BLaER1 treated with 17β-estradiol and CSF1 and Interleukin-3, amounts not matched to agents 10 nM and 100 nM (cell line): ENCODE results near the gene FAM47E.
"Not testable (repeated sequence)": the region's sequence is repeated elsewhere in the genome, so short reads cannot be mapped to it uniquely, and the experiment has no call there.

Experiments
- H3K27ac ChIP-seq, 11 experiments: shearing (Covaris generic); formaldehyde crosslinking; 2 replicates each; pipeline ENCODE4 v1.8.1; 2022
- H3K27me3 ChIP-seq, 11 experiments: shearing (Covaris generic); formaldehyde crosslinking; 2 replicates each; pipeline ENCODE4 v1.8.1; 2022
- H3K36me3 ChIP-seq, 11 experiments: shearing (Covaris generic); formaldehyde crosslinking; 2 replicates each; pipeline ENCODE4 v1.8.1; 2022
- H3K4me1 ChIP-seq, 10 experiments: shearing (Covaris generic); formaldehyde crosslinking; 2 replicates each; pipeline ENCODE4 v1.8.1; 2022
- H3K4me2 ChIP-seq, 11 experiments: shearing (Covaris generic); formaldehyde crosslinking; 2 replicates each; pipeline ENCODE4 v1.8.1; 2022
- H3K4me3 ChIP-seq, 10 experiments: shearing (Covaris generic); formaldehyde crosslinking; 2 replicates each; pipeline ENCODE4 v1.8.1; 2022
- H3K9ac ChIP-seq, 11 experiments: shearing (Covaris generic); formaldehyde crosslinking; 2 replicates each; pipeline ENCODE4 v1.8.1; 2022
- H3K9me3 ChIP-seq, 11 experiments: shearing (Covaris generic); formaldehyde crosslinking; replicated peaks in 1 of 11; 2 replicates each; pipeline ENCODE4 v1.8.1; 2022
- H4K20me1 ChIP-seq, 11 experiments: shearing (Covaris generic); formaldehyde crosslinking; 2 replicates each; pipeline ENCODE4 v1.8.1; 2022
- Cebpa-rat ChIP-seq, 11 experiments: shearing (Covaris generic); IDR thresholded peaks; 2 replicates each; pipeline ENCODE4 v1.8.1; 2022

The FAM47E gene

DNA sequence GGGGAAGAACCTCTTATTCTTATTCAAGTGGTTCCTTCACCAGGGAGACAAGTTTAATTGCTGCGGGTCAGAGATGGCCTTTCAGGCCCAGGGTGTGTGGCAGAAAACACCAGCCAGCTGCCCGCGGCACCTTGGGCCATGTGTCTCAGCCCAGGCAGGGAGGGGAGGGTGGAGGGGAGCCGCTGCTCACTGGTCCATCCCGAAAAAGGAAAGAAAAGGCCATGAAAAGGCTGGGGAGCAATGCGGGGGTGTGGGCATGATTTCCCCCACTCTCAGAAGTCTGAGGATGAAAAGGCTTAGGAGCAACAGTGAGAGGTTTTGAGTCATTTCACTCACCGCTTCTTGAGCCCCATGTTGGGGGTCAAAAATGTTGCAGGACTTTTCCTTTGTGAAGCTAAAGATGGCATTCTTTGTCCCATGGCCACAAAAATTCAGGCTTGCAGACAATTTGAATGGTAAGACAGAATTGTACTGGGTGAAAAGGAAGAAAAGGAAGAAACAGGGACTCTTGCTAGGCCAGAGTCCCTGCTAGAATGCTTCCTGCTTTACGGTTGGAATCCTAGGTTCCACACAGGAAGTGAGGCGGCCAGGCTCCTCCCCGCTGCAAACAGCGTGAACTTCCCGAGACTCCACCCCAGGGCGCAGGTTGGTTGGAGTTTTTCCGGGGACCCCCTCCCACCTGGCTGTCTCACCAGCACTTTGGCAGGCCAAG is 17.4 kb upstream of the FAM47E start:
- H3K4me1 ChIP-seq = no peaks in the 10 kb centered on the region
- no peaks in the 10 kb centered on the region for H3K36me3 ChIP-seq
- TF ChIP-seq Cebpa-rat (IDR thresholded peaks at IDR 0.05) = no peak
- H3K4me3 ChIP-seq = no peak overlapping the region
- peaks cover 0 to 21% (median 9%) of the 10 kb centered on the region in 11 experiments; a peak in 10 of 22 replicates for H3K9me3 ChIP-seq
- H3K27me3 ChIP-seq = no peaks in the 10 kb centered on the region
- H4K20me1 ChIP-seq = no peaks in the 10 kb centered on the region
- no peak overlapping the region for H3K4me2 ChIP-seq
- no peak overlapping the region for H3K9ac ChIP-seq
- H3K27ac ChIP-seq = no peak overlapping the region

DNA sequence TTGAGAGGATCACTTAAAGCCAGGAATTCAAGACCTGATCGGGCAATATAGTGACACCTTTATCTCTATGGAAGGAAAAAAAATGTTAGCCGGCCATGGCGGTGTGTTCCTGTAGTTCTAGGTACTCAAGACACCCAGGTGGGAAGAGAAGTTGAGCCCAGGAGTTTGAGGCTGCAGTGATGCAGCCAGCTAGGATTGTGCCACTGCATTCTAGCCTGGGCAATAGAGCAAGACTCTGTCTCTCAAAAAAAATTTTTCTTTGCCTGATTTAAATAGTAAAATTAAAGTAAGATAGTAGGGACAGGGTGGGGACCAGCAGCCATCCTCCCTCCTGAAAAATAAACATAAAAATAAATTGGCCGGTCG is 16.9 kb upstream of the FAM47E start:
- no peak overlapping the region for H3K4me2 ChIP-seq
- peaks cover 1 to 21% (median 11%) of the 10 kb centered on the region in 11 experiments; a peak in 21 of 22 replicates for H3K9me3 ChIP-seq
- TF ChIP-seq Cebpa-rat (IDR thresholded peaks at IDR 0.05) = no peak
- H3K9ac ChIP-seq = no peak overlapping the region
- H3K36me3 ChIP-seq = no peaks in the 10 kb centered on the region
- H3K27ac ChIP-seq = no peak overlapping the region
- no peaks in the 10 kb centered on the region for H3K27me3 ChIP-seq
- no peaks in the 10 kb centered on the region for H3K4me1 ChIP-seq
- no peaks in the 10 kb centered on the region for H4K20me1 ChIP-seq
- no peak overlapping the region for H3K4me3 ChIP-seq

DNA sequence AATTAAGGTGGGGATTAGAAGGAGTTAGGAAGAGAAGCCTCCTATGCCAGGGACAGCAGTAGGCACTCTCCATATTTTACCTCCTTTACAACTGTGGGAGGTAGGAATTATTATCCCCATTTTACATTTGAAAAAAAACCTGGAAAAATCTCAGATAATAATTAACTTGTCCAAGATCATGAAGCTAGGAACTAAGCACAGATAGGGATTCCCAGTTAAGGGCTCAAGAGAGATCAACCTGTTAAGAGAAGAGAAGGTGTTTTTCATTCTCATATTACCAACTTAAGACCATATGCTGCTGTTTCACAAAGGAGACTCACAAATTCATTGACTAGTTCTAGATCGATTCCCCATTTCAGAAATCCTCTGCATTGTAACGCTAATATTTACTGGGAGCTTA is 16.1 kb upstream of the FAM47E start:
- H3K9me3 ChIP-seq = peaks cover 9 to 24% (median 19%) of the 10 kb centered on the region in 11 experiments
- TF ChIP-seq Cebpa-rat (IDR thresholded peaks at IDR 0.05) = no peak
- no peaks in the 10 kb centered on the region for H4K20me1 ChIP-seq
- no peak overlapping the region for H3K4me2 ChIP-seq
- no peaks in the 10 kb centered on the region for H3K36me3 ChIP-seq
- H3K4me1 ChIP-seq = no peaks in the 10 kb centered on the region
- no peak overlapping the region for H3K27ac ChIP-seq
- H3K4me3 ChIP-seq = no peak overlapping the region
- no peak overlapping the region for H3K9ac ChIP-seq
- no peaks in the 10 kb centered on the region for H3K27me3 ChIP-seq

DNA sequence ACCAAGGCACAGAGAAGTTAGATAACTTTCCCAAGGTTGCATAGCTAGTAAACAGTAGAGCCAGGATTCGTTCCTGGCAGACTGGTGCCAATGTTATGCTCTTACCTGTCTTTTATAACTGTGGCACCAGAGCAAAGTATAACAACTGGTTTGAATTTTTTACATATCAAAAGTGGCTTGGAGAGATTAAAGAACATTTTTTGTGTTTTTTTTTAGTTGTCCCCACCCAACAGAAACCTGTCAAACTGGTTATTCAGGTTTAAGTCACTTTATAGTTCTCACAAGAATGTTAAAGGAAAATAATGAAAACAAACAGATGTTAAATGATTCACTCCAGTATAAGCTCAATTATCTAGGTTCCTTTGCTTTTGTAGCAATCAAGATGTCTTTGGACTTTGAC is 15.6 kb upstream of the FAM47E start:
- Histone ChIP-seq H3K27ac (no peak overlapping the region), H3K4me2 (no peak overlapping the region)

DNA sequence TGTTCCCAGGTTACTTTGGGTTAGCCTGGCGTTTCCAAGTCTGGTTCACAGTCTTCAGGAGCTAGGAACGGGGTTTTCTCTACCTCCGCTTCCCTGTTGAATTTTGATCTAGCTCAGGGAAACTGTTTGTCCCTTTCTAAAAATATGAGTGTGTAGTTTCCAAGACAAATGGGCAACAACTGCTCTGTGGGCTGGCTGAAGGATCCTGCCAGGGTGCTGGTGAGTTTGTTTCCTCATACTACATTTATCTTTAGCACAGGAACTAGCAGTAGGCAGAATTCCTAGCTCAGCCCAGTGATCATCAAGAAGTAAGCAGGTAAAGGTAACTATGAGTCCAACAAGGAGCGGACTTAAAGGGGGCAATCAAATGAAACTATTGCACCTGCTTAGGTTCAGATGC is 13.3 kb upstream of the FAM47E start:
- no peaks in the 10 kb centered on the region for H3K27me3 ChIP-seq
- H3K4me3 ChIP-seq = no peak overlapping the region
- peaks cover 0 to 12% (median 2%) of the 10 kb centered on the region in 10 experiments; a peak in 6 of 20 replicates for H3K4me1 ChIP-seq
- no peaks in the 10 kb centered on the region for H3K36me3 ChIP-seq
- no peak overlapping the region for H3K9ac ChIP-seq
- no peaks in the 10 kb centered on the region for H4K20me1 ChIP-seq
- no peak for TF ChIP-seq Cebpa-rat (IDR thresholded peaks at IDR 0.05)
- no peak overlapping the region for H3K27ac ChIP-seq
- no peak overlapping the region for H3K4me2 ChIP-seq
- H3K9me3 ChIP-seq = peaks cover 17 to 34% (median 28%) of the 10 kb centered on the region in 11 experiments

More for the DNA sequence above, 15.6 kb upstream of the FAM47E start:
- Histone ChIP-seq H3K4me1 (no peaks in the 10 kb centered on the region), H3K27me3 (no peaks in the 10 kb centered on the region), H4K20me1 (no peaks in the 10 kb centered on the region), H3K9ac (no peak overlapping the region), H3K9me3 (peaks cover 11 to 29% (median 24%) of the 10 kb centered on the region in 11 experiments), H3K36me3 (no peaks in the 10 kb centered on the region), H3K4me3 (no peak overlapping the region)
- no peak for TF ChIP-seq Cebpa-rat (IDR thresholded peaks at IDR 0.05)

DNA sequence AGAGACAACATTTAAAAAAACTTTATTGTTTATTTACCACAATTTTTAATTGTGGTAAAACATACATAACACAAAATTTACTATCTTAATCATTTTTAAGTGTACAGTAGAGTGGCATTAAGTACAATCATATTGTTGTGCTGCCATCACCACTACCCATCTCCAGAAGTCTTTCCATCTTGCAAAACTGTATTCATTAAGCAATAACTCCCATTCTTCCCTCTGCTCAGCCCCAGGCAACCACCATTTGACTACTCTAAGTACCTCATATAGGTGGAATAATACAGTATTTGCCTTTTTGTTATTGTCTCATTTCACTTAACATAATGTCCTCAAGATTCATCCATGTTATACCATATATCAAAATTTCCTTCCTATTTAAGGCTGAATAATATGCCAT is 12.8 kb upstream of the FAM47E start:
- no peak for TF ChIP-seq Cebpa-rat (IDR thresholded peaks at IDR 0.05)
- Histone ChIP-seq H3K27ac (no peak overlapping the region), H3K4me3 (no peak overlapping the region), H3K27me3 (no peaks in the 10 kb centered on the region), H4K20me1 (no peaks in the 10 kb centered on the region), H3K36me3 (no peaks in the 10 kb centered on the region), H3K9ac (no peak overlapping the region), H3K4me1 (peaks cover 0 to 12% (median 2%) of the 10 kb centered on the region in 10 experiments; a peak in 6 of 20 replicates), H3K4me2 (no peak overlapping the region), H3K9me3 (peaks cover 17 to 34% (median 28%) of the 10 kb centered on the region in 11 experiments)

DNA sequence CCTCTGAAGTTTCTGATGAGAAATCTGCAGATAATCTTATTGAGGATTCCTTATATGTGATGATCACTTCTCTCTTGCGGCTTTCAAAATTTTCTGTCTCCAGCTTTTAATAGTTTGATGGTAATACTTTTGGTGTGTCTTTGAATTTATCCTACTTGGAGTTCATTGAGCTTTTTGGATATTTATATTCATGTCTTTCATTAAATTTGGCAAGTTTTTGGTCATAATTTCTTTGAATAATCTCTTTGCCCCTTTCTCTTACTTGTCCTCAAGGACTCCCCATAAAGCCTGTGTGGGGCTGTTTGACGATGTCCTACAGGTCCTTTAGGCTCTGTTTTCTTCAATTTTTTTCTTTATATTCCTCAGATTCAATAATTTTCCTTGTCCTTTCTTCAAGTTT is 11.3 kb upstream of the FAM47E start:
- TF ChIP-seq Cebpa-rat (IDR thresholded peaks at IDR 0.05) = no peak
- Histone ChIP-seq H3K9ac (no peak overlapping the region), H3K4me1 (peaks cover 0 to 12% (median 2%) of the 10 kb centered on the region in 10 experiments; a peak in 6 of 20 replicates), H3K4me3 (no peak overlapping the region), H3K36me3 (no peaks in the 10 kb centered on the region), H3K9me3 (peaks cover 17 to 34% (median 24%) of the 10 kb centered on the region in 11 experiments), H3K27me3 (no peaks in the 10 kb centered on the region), H3K4me2 (no peak overlapping the region), H4K20me1 (no peaks in the 10 kb centered on the region), H3K27ac (no peak overlapping the region)

DNA sequence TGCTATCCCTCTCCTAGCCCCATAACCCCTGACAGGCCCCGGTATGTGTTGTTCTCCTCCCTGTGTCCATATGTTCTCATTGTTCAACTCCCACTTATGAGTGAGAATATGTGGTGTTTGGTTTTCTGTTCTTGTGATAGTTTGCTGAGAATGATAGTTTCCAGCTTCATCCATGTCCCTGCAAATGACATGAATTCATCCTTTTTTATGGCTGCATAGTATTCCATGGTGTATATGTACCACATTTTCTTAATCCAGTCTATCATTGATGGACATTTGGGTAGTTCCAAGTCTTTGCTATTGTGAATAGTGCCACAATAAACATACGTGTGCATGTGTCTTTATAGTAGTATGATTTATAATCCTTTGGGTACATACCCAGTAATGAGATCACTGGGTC is 7.6 kb upstream of the FAM47E start:
- H3K4me3 ChIP-seq, H3K36me3 ChIP-seq, H4K20me1 ChIP-seq, H3K9ac ChIP-seq, H3K4me2 ChIP-seq, H3K27me3 ChIP-seq, H3K27ac ChIP-seq: not testable (repeated sequence)
- Histone ChIP-seq H3K9me3 (peaks cover 15 to 25% (median 21%) of the 10 kb centered on the region in 11 experiments), H3K4me1 (peaks cover 0 to 12% (median 2%) of the 10 kb centered on the region in 10 experiments; a peak in 6 of 20 replicates)

DNA sequence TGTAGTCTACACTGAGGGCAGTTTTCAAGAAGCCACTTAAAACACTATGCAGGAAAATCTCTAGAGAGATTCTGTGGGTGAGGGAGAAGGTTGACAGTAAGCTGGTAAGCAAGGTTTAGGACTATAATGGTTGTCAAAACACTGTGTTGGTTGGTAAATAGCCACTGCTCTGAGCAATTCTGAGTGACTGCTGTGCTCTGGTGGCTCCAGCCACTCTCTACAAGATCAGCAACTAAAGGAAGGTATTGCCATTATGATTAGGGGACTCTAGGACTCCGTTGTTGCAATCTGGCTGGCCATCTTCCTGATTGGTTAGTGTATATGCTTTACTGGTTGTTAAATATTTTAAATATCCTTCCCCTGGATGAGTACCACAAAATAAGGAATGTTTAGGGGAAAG is 5.5 kb upstream of the FAM47E start:
- Histone ChIP-seq H3K27ac (no peak overlapping the region), H3K4me3 (no peak overlapping the region), H3K4me1 (peaks cover 0 to 12% (median 2%) of the 10 kb centered on the region in 10 experiments; a peak in 6 of 20 replicates), H3K36me3 (no peaks in the 10 kb centered on the region), H3K9me3 (peaks cover 4 to 10% (median 7%) of the 10 kb centered on the region in 11 experiments; a peak in 21 of 22 replicates), H3K27me3 (peaks cover 3 to 8% (median 6%) of the 10 kb centered on the region in 11 experiments), H3K4me2 (no peak overlapping the region), H4K20me1 (no peaks in the 10 kb centered on the region), H3K9ac (no peak overlapping the region)
- TF ChIP-seq Cebpa-rat (IDR thresholded peaks at IDR 0.05) = no peak

DNA sequence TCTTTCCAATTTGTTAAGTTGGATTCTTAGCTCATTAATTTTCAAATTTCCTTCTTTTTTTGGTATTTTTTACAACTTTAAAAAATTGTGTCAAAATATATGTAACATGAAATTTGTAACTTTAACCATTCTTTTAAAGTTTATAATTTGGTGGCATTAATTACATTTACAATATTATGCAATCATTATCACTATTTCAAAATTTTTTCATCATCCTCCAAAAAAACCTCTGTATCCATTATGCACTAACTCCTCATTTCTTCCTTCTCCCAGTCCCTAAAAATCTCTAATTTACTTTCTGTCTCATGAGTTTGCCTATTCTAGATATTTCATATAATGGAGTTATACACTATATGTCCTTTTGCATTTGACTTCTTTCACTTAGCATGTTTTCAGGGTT is 4.7 kb upstream of the FAM47E start:
- Histone ChIP-seq H3K4me1 (peaks cover 0 to 7% (median 1%) of the 10 kb centered on the region in 10 experiments; a peak in 6 of 20 replicates), H3K36me3 (no peaks in the 10 kb centered on the region), H4K20me1 (no peaks in the 10 kb centered on the region), H3K4me3 (no peak overlapping the region), H3K27me3 (peaks cover 11 to 16% (median 14%) of the 10 kb centered on the region in 11 experiments), H3K9me3 (peaks cover 10 to 13% (median 12%) of the 10 kb centered on the region in 11 experiments), H3K27ac (no peak overlapping the region), H3K4me2 (no peak overlapping the region), H3K9ac (no peak overlapping the region)
- no peak for TF ChIP-seq Cebpa-rat (IDR thresholded peaks at IDR 0.05)
